Measurements from ENCODE around the gene SLC33A1.

- TF ChIP-seq, protein P1, sequence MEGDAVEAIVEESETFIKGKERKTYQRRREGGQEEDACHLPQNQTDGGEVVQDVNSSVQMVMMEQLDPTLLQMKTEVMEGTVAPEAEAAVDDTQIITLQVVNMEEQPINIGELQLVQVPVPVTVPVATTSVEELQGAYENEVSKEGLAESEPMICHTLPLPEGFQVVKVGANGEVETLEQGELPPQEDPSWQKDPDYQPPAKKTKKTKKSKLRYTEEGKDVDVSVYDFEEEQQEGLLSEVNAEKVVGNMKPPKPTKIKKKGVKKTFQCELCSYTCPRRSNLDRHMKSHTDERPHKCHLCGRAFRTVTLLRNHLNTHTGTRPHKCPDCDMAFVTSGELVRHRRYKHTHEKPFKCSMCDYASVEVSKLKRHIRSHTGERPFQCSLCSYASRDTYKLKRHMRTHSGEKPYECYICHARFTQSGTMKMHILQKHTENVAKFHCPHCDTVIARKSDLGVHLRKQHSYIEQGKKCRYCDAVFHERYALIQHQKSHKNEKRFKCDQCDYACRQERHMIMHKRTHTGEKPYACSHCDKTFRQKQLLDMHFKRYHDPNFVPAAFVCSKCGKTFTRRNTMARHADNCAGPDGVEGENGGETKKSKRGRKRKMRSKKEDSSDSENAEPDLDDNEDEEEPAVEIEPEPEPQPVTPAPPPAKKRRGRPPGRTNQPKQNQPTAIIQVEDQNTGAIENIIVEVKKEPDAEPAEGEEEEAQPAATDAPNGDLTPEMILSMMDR (IDR thresholded peaks at IDR 0.05) = no peak
- TF ChIP-seq POLR2AphosphoS5 (IDR thresholded peaks at IDR 0.05) (no peak), POLR2A (IDR thresholded peaks at IDR 0.05) (no peak)
These were observed 35.0 kb upstream of the SLC33A1 start for GRCh38 chr3:155889212-155889611.

Data from upper lobe of left lung (tissue), 4 donors.